GM18517 (cell line): ENCODE results near the gene LRRC2.
"Not testable (repeated sequence)": the region's sequence is repeated elsewhere in the genome, so short reads cannot be mapped to it uniquely, and the experiment has no call there.

Experiments
- ATAC-seq: cut with Tn5 transposase; IDR thresholded peaks from one replicate; pipeline ENCODE4 v1.9.1; 2021; ENCODE audit warnings: mild to moderate bottlenecking, moderate library complexity; ENCODE audit not compliant: unreplicated experiment

The LRRC2 gene

GRCh38 chr3:46566040-46566641 is at the start of gene LRRC2:
LRRC2 (minus strand) TSS chr3:46566302; CDS start chr3:46551591, 14,711 bp downstream.
- ATAC-seq = no peak

GRCh38 chr3:46615050-46615775 is 49.1 kb upstream of the LRRC2 start:
- ATAC-seq = no peak

GRCh38 chr3:46614431-46614830 is 48.3 kb upstream of the LRRC2 start:
- no peak for ATAC-seq

GRCh38 chr3:46613313-46614005 is 47.4 kb upstream of the LRRC2 start:
- ATAC-seq = no peak

GRCh38 chr3:46612324-46612723 is 46.2 kb upstream of the LRRC2 start, which contains the start of gene FAM240A:
FAM240A (plus strand) TSS chr3:46612525; CDS start chr3:46612684, 159 bp downstream.
- no peak for ATAC-seq

- ATAC-seq = no peak
These were observed 44.0 kb upstream of the LRRC2 start for GRCh38 chr3:46609944-46610722.

GRCh38 chr3:46609212-46609721 is 43.2 kb upstream of the LRRC2 start:
- no peak for ATAC-seq

- ATAC-seq = no peak
These were observed 41.5 kb upstream of the LRRC2 start for GRCh38 chr3:46607603-46608028.

GRCh38 chr3:46604127-46604526 is 38.0 kb upstream of the LRRC2 start:
- no peak for ATAC-seq

- no peak for ATAC-seq
These were observed 37.4 kb upstream of the LRRC2 start for GRCh38 chr3:46603446-46604046.

- no peak for ATAC-seq
These were observed 33.5 kb upstream of the LRRC2 start for GRCh38 chr3:46599590-46599989.

- ATAC-seq = no peak
These were observed 29.8 kb upstream of the LRRC2 start for GRCh38 chr3:46595819-46596314.

GRCh38 chr3:46594723-46595122 is 28.6 kb upstream of the LRRC2 start:
- ATAC-seq = no peak

GRCh38 chr3:46593979-46594378 is 27.9 kb upstream of the LRRC2 start:
- no peak for ATAC-seq

GRCh38 chr3:46593274-46593862 is 27.3 kb upstream of the LRRC2 start:
- no peak for ATAC-seq

- not testable (repeated sequence) for ATAC-seq
These were observed 21.2 kb upstream of the LRRC2 start for GRCh38 chr3:46587268-46587667.

- ATAC-seq = no peak
These were observed 20.7 kb upstream of the LRRC2 start for GRCh38 chr3:46586738-46587246.

GRCh38 chr3:46585799-46586693 is 19.9 kb upstream of the LRRC2 start:
- ATAC-seq = no peak
